Lower leg skin (tissue), 3 donors: ENCODE data around the gene NPRL2.

ENCODE experiments used
- CTCF ChIP-seq, 3 donors: fragments of 450-650 bp; IDR thresholded peaks; one replicate each; pipeline ENCODE4 v1.5.1; 2016; ENCODE audit warnings: antibody characterized with exemption in 3 of 3, mild to moderate bottlenecking in 3 of 3, moderate library complexity in 2 of 3
- POLR2A ChIP-seq, 2 donors: fragments of 450-650 bp; IDR thresholded peaks; one replicate each; pipeline ENCODE4 v1.6.1; 2016 to 2017; ENCODE audit warnings: antibody characterized with exemption in 2 of 2, mild to moderate bottlenecking in 1 of 2, moderate library complexity in 1 of 2

GRCh38 chr3:50314816-50315215 lies 35.8 kb downstream of the NPRL2 start:
- TF ChIP-seq CTCF (IDR thresholded peaks at IDR 0.05) (no peak), POLR2A (IDR thresholded peaks at IDR 0.05) (no peak)
